ENCODE results near the gene COBL.
"Not testable (repeated sequence)": the region's sequence is repeated elsewhere in the genome, so short reads cannot be mapped to it uniquely, and the experiment has no call there.

COBL gene

GRCh38 chr7:51222916-51223315, 93.7 kb downstream of the COBL start:
- no peak for FAIRE-seq
- no peak for DNase-seq (ENCODE audit: extremely low spot score, insufficient read length, low read depth)

- FAIRE-seq = no peak
- no peak for DNase-seq (ENCODE audit: extremely low spot score, insufficient read length, low read depth)
Measured at GRCh38 chr7:51220226-51220625, 96.4 kb downstream of the COBL start.

DNA sequence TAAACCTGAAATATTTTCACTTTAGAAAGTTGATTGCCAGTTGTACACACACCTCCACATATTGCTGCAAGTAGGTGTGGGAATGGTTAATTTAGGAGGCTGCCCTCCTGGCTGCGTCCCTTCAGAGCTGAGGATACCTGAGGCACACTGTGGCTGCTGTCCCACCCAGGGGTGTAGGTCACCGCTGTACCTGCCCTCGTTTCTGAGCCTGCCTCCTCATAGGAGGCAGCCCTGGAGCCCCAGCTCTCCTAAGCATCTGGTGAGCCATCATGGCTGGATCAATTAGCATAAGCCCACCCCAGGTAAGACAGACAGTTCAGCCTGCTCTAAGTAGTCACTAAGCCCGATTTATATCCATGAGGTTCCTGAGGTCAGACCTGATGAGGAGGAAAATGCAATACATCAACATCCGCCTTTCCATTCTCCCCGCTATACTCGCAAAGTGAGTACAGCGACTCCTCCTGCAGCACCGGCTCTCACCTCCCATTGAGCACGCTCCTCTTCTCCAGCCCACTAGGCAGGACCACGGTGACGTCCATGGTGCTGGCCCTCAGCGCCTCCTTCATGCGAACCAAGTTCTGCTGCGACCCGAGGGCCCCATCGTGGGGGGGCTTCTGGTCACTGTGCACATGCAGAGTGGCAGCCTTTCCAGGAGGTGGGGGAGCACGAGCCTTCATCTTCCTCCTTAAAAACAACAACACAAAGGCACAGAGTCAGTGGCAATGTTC, 97.2 kb downstream of the COBL start:
- FAIRE-seq = no peak
- no peak for DNase-seq (ENCODE audit: extremely low spot score, insufficient read length, low read depth)

- no peak for DNase-seq (ENCODE audit: extremely low spot score, insufficient read length, low read depth)
- FAIRE-seq = no peak
Measured at GRCh38 chr7:51217804-51218203, 98.8 kb downstream of the COBL start.

DNA sequence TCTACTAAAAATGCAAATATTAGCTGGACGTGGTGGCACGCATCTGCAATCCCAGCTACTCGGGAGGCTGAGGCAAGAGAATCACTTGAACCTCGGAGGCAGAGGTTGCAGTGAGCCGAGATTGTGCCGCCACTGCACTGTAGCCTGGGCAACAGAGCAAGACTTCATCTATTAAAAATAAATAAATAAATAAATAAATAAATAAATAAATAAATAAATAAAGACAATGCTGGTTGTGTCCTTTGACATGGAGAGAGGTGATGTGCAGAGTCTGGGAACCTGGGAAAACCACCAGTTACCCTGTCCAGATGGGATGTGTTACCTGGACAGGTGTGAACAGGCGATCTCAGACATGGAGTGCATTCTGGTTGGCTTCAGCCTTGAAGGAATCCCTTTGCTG, 102.5 kb downstream of the COBL start:
- no peak for DNase-seq (ENCODE audit: extremely low spot score, insufficient read length, low read depth)
- FAIRE-seq = no peak

DNA sequence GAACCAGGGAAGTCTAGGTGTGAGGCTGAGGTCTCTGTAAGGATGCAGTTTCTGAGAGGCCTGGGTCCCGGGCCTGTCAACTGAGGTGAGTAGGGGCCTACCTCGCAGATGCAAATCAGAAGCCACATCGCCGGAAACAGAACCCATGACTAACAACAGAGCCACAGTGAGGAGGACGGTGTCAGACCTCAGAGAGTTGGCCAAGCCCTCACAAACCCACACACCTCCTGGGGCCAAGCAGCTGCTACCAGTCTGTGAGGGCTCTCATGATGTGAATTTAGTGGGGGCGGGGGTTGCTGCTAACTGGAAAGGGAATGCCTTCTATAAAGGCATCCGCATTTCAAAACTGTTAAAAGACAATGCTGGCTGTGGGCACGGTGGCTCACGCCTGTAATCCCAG, 103.0 kb downstream of the COBL start:
- no peak for FAIRE-seq
- DNase-seq (ENCODE audit: extremely low spot score, insufficient read length, low read depth) = no peak

- no peak for FAIRE-seq
- no peak for DNase-seq (ENCODE audit: extremely low spot score, insufficient read length, low read depth)
Measured at GRCh38 chr7:51210766-51211165, 105.8 kb downstream of the COBL start.

GRCh38 chr7:51209426-51209825, 107.2 kb downstream of the COBL start:
- no peak for DNase-seq (ENCODE audit: extremely low spot score, insufficient read length, low read depth)

DNA sequence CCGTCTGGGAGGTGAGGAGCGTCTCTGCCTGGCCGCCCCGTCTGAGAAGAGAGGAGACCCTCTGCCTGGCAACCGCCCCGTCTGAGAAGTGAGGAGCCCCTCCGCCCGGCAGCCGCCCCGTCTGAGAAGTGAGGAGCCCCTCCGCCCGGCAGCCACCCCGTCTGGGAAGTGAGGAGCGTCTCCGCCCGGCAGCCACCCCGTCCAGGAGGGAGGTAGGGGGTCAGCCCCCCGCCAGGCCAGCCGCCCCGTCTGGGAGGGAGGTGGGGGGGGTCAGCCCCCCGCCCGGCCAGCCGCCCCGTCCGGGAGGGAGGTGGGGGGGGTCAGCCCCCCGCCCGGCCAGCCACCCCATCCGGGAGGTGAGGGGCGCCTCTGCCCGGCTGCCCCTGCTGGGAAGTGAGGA, 108.5 kb downstream of the COBL start:
- FAIRE-seq; DNase-seq (ENCODE audit: extremely low spot score, insufficient read length, low read depth): not testable (repeated sequence)

More at GRCh38 chr7:51209426-51209825, 107.2 kb downstream of the COBL start:
- no peak for FAIRE-seq

DNA sequence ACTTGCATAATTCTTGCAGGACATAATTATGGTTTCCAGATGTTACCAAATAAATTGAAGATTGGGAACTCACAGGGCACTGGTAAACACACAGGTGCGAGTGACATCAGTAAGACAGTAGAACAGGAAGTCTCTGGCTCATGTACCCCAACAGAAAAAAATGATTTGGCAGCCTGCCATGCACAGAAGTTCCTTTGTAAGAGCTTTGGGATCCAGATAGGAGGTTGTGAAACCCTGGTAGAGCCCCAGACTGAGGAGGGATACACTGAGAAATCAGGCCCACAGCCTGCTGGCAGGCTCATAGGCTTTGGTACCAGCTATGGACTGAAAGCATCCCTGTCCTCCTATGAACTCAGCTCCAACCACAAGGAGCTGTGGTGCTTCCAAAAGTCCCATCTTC, 118.0 kb downstream of the COBL start:
- DNase-seq (ENCODE audit: extremely low spot score, insufficient read length, low read depth) (no peak), FAIRE-seq (no peak)

DNA sequence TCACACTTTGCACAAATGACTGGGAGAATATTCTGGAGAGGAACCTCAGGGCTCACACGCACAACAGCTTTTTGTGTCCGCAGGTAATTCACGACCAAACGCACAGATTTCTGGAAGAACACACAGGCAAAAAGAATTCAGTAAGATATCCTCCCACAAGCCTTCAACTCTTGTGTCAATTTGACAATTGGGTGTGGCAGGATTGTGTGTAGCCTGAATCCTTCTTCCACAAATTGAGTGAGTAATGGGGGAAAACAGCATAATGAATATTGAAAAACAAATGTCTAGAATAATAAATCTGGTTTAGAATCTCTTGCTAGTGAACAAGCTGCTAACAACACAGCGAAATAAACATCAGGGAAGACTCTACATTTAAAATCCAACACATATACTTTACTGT, 125.6 kb downstream of the COBL start:
- DNase-seq (ENCODE audit: extremely low spot score, insufficient read length, low read depth) (no peak), FAIRE-seq (no peak)

- no peak for FAIRE-seq
- DNase-seq (ENCODE audit: extremely low spot score, insufficient read length, low read depth) = no peak
Measured at GRCh38 chr7:51189777-51190176, 126.8 kb downstream of the COBL start.

DNA sequence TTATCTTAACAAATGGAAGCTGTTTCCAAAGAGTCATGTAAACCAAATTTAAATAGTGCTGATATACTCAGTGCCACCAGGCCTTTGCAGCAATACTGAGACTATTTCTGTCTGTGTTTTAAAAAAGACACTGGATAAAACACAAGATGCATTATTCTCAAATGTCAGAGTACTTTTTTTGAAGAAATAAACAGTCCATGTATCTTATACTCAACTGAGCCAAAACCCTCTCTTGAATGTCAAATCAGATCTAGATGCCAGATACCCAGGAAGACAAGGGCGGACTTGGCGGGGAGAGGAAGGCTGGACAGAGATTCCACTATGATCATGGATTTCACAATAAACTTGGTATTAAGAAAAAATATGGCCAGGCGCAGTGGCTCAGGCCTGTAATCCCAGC, 127.6 kb downstream of the COBL start:
- FAIRE-seq = no peak
- DNase-seq (ENCODE audit: extremely low spot score, insufficient read length, low read depth) = no peak

DNA sequence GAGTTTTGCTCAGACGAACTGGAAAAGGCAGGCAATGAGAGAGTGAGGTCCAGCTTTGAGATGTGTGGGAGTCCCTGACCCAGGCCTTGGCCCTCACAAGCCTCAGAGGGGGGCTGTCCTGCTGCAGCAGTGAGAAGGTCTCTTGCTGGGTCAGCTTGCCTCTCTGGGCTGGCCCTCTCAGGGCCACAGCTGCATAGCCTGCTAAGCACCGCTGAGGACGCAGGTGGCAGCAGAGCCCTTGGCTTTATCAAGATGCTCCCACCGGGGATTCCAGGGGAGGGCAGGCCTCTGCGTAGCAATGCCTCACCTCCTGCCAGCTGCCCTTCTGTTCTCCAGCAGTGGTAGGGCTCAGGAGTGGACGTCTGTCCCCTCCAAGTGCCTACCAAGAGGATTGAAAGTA, 128.7 kb downstream of the COBL start:
- no peak for FAIRE-seq

DNA sequence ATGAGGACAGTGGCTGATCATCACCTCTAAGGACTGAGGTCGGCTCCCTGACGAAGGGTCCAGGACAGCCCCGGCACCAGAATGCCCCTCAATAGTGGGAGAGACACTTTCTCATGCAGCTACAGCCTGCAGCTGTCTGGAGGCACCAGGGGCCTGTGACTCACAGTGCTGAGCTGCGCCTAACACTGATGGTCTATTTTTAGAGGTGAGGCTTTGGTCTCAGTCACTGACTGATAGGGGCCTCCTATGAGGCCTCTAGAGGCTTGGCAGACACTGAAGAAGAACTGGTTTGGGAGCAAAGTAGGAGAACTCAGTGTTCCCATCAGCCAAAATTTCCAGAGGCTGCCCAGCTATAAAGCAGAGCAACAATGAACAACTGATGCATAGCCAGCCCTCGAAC, 130.1 kb downstream of the COBL start:
- no peak for DNase-seq (ENCODE audit: extremely low spot score, insufficient read length, low read depth)
- FAIRE-seq = no peak

More for the DNA sequence above, 128.7 kb downstream of the COBL start:
- no peak for DNase-seq (ENCODE audit: extremely low spot score, insufficient read length, low read depth)

DNA sequence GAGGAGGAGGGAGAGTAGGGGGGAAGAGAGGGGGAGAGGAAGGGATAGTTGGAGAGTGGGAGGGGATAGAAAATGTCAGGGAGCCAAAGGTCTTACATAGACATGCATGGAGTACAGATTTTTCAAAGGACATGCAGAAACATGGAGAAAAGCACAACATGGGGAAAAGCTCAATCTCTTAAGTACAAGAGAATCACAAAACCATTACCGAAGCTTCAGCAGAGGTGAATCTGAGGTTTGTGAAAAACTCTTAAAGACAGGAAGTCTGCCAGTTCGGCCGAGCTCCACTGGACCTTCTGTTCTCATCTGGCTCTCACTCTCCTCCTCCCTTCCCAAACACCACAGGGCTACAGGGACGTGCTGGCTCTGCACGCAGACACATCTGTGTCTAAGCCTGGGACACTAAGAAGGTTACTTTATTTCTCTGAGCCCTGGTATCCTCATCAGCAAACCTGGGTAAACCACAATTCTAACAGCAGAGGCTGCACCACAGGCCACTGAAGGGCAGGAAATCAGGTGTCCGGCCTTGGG, 133.9 kb downstream of the COBL start:
- DNase-seq (ENCODE audit: extremely low spot score, insufficient read length, low read depth) (no peak), FAIRE-seq (no peak)

DNA sequence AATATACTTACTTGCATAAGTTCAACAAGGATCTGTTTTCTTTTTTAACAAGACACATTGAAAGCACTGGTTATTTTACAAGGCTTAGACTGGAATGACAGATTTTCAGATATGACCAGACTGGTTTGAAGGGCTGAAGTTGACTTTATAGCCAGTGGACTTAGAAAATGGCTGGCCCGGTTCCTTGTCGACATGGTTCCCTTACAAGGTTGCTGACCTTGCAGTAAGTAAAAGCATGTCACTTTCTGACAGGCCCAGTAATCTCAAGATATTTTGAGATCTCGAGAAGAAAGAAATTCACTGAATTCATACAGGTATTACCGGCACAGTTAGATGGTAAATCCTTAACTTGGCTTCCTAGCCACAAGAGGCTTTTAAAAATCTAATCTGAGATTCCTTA, 136.5 kb downstream of the COBL start:
- no peak for DNase-seq (ENCODE audit: extremely low spot score, insufficient read length, low read depth)
- no peak for FAIRE-seq

- no peak for FAIRE-seq
- DNase-seq (ENCODE audit: extremely low spot score, insufficient read length, low read depth) = no peak
Measured at GRCh38 chr7:51175992-51176388, 140.6 kb downstream of the COBL start.

DNA sequence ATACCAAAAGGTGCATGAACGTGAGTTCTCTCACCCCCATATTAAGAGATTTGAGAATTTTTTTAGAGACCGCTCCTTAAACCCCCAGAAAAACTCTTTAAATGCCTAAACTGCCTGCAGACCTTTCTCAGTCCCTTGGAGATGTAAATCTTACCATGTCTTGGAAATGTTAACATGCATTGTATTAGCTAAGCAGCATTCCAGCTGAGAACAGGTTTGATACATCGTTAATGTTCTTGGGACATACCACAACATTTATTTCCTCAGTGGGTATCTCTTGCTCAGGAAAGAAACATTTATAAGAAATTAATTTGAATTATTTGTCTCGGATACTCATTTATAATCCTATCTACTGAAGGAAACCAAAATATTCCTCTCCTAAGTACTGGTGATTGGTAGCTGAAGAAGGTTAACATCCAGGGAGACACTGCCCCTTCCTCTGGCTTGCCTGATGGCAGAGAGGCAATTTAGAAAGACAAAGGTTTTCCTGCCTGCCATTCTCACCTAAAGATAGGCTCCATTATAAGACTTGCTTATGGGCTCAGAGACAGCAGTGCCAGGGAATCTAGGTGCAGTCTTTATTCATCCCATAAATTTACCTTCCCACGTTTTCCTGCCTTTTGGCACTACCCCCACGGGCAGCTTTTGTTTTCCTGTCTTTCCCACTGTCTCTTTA, 141.2 kb downstream of the COBL start:
- FAIRE-seq = no peak

DNA sequence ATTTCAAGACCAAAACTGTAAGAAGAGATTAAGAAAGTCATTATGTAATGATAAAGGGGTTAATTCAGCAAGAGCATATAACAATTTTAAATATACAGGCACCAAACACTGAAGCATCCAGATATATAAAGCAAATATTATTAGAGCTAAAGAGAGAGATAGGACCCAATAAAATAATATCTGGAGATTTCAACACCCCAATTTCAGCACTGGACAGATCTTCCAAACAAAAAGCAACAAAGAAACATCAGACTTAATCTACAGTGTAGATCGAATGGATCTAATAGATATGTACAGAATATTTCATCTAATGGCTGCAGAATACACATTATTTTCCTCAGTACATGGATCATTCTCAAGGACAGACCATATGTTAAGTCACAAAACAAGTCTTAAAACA, 151.3 kb downstream of the COBL start:
- FAIRE-seq (no peak), DNase-seq (ENCODE audit: extremely low spot score, insufficient read length, low read depth) (no peak)

More for the DNA sequence above, 141.2 kb downstream of the COBL start:
- DNase-seq (ENCODE audit: extremely low spot score, insufficient read length, low read depth) = no peak

DNA sequence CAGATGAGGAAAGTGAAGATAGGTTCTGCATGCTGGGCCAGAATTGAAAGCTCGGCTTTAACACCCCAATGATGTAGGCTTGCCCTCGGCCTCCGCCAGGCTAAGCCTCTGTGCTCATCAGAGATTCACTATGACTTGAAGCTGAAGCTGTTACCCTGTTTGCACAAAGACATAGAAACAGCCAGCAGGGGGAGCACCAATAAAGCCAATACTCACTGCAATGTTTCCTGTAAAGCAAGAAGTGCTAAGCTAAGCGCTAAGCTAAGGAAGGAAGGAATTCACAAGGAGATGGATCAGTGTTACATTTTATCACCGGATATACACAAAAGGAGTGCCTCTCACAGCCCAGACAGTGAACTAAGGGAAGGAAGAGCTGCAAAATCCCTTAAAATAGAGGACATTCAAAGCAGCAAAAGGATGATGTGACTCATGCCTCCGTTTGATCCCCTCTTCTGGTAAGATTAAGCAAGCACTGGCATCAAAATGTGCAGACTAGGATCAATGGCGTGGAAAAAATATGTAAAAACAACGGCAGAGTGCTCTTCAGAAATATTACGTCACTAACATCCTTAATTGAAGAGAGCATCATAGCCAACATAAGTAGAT, 153.8 kb downstream of the COBL start:
- DNase-seq (ENCODE audit: extremely low spot score, insufficient read length, low read depth) (no peak), FAIRE-seq (peak; percentile 80)
